Adrenal gland (tissue), 12 donors: ENCODE data around the gene NSRP1. TPM values are rescaled to one million over a fixed set of nuclear protein-coding genes. Genes with fewer than 3 reads are reported as not detected.

Experiments
- DNase-seq, 7 donors: peaks; one replicate each; pipeline ENCODE4 v3.0.0-alpha.2; 2019 to 2020
- H3K27ac ChIP-seq, 5 donors: fragments of 200-600 bp; sonication (generic) in 4 of 5; 1 replicate in 3 of 5; 2 replicates in 2 of 5; pipeline versions ENCODE4 v1.5.1 to v1.8.0; 2016 to 2020; ENCODE audit warnings: mild to moderate bottlenecking in 1 of 5
- H3K27me3 ChIP-seq: fragments of 200-600 bp; 2 replicates; pipeline ENCODE4 v1.8.0; 2021
- H3K36me3 ChIP-seq, 2 donors: fragments of 200-600 bp; replicated peaks in 1 of 2; 1 replicate in 1 of 2; 2 replicates in 1 of 2; pipeline versions ENCODE4 v1.5.1 to v1.8.0; 2018 to 2022
- H3K4me1 ChIP-seq, 2 donors: fragments of 200-600 bp; replicated peaks in 1 of 2; 1 replicate in 1 of 2; 2 replicates in 1 of 2; pipeline versions ENCODE4 v1.5.1 to v1.8.0; 2018 to 2021
- H3K4me3 ChIP-seq, 4 donors: fragments of 200-600 bp; sonication (generic) in 3 of 4; one replicate each; pipeline ENCODE4 v1.5.1; 2016 to 2018
- H3K9me3 ChIP-seq, 3 donors: fragments of 200-600 bp; sonication (generic) in 1 of 3; replicated peaks in 1 of 3; 1 replicate in 2 of 3; 2 replicates in 1 of 3; pipeline versions ENCODE4 v1.5.1 to v1.8.0; 2016 to 2021
- POLR2A ChIP-seq, 2 donors: fragments of 450-650 bp; IDR thresholded peaks; one replicate each; pipeline ENCODE4 v1.6.1; 2017; ENCODE audit warnings: antibody characterized with exemption in 2 of 2, mild to moderate bottlenecking in 2 of 2, moderate library complexity in 1 of 2
- WGBS, 4 donors: extraction: QIAGEN DNeasy Blood & Tissue Kit in 2 of 4; methylation state at CpG; one replicate each; pipeline versions ENCODE4 v1.1.5 to v1.1.7; 2013 to 2017; 5-methylcytosine and 5-hydroxymethylcytosine counted together
- intact Hi-C, 2 donors: fragments of 100-400 bp; cut with DNase I; formaldehyde crosslinking; loops; one replicate each; pipeline versions ENCODE4 v1.14.1 to v1.15.0; 2022 to 2023
- polyA plus RNA-seq, 3 donors: library from polyadenylated mRNA; stranded (reverse); fragments of 200-250 nt in 2 of 3; fragments of 350-450 nt in 1 of 3; fragmentation: Illumina TruSeq in 1 of 3; extraction: RNeasy Lipid Tissue Mini Kit (QIAGEN cat#74804) in 1 of 3; gene quantifications; one replicate each; pipeline ENCODE4 v1.2.3, GENCODE V29; 2013 to 2014
- total RNA-seq, 9 donors: library from RNA; depleted of rRNA in 4 of 9; stranded (reverse); fragments of >200 nt in 4 of 9; fragments of 120-200 nt in 1 of 9; fragmentation: NEBNext Ultra II Directional in 1 of 9; extraction: Animal tissue kit (Norgen Biotek cat#: 25700) in 1 of 9; gene quantifications; one replicate each; pipeline versions ENCODE4 v1.1.0 to v1.2.4, GENCODE V29; 2013 to 2023
- TF ChIP-seq, protein P1 (sequence below), 6 experiments: fragments of 450-650 bp in 4 of 6; fragments of 200-600 bp in 2 of 6; sonication (generic) in 1 of 6; IDR thresholded peaks; 1 replicate in 5 of 6; 2 replicates in 1 of 6; pipeline versions ENCODE4 v1.5.1 to v1.8.0; 2016 to 2021; ENCODE audit warnings: antibody characterized with exemption in 6 of 6, mild to moderate bottlenecking in 2 of 6, moderate library complexity in 1 of 6
- donor health status: healthy with polysubstance abuse.
- donor health status: Bipolar disorder and iron deficiency.
- donor health status: DM: yes; HTN: yes; CAD: no.
- donor health status: DM: no; HTN: no; CAD: no.
- donor health status: DM: no; HTN: no; CAD: no.
- donor health status: DM: yes; HTN: yes; CAD: no.

Gene NSRP1
- total and polyA plus RNA-seq, 12 donors = 8.9 to 63.6 (median 22.1) TPM

DNA sequence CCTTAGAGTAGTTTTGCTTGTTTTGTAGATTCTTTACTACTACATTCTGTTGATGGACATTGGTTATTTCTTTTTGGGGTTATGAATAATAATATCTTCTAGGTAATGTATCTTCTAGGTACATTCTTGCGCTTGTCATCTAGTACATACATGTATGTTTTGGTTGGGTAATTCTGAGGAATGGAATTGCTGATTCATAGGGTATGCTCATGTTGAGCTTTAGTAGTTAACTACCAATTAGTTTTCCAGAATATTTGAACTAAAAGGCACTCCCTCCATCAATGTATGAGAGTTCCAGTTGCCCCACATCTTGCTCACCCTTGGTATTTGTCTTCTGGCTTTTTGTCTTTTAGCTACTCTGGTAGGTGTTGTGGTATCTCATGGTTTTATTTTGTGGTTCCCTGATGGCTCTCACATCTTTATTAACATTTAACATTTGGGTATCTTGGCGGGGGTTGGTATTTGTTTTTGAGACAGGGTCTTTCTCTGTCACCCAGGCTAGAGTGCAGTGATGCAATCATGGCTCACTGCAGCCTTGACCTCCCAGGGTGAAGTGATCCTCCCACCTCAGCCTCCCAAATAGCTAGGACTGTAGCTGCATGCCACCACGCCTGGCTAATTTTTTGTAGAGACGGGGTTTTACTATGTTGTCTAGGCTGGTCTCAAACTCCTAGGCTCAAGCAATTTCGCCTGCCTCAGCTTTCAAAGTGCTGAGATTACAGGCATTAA, 71.8 kb downstream of the NSRP1 start:
- H3K27me3 ChIP-seq = no peaks in the 10 kb centered on the region
- H3K4me3 ChIP-seq = no peak overlapping the region
- no peaks in the 10 kb centered on the region for H3K9me3 ChIP-seq
- peaks cover 0 to 28% of the 10 kb centered on the region in 2 donors for H3K36me3 ChIP-seq
- TF ChIP-seq, protein P1, sequence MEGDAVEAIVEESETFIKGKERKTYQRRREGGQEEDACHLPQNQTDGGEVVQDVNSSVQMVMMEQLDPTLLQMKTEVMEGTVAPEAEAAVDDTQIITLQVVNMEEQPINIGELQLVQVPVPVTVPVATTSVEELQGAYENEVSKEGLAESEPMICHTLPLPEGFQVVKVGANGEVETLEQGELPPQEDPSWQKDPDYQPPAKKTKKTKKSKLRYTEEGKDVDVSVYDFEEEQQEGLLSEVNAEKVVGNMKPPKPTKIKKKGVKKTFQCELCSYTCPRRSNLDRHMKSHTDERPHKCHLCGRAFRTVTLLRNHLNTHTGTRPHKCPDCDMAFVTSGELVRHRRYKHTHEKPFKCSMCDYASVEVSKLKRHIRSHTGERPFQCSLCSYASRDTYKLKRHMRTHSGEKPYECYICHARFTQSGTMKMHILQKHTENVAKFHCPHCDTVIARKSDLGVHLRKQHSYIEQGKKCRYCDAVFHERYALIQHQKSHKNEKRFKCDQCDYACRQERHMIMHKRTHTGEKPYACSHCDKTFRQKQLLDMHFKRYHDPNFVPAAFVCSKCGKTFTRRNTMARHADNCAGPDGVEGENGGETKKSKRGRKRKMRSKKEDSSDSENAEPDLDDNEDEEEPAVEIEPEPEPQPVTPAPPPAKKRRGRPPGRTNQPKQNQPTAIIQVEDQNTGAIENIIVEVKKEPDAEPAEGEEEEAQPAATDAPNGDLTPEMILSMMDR (IDR thresholded peaks at IDR 0.05) = no peak
- no peak for TF ChIP-seq POLR2A (IDR thresholded peaks at IDR 0.05)
- intact Hi-C loops = no loop called here
- no peak overlapping the region for H3K27ac ChIP-seq
- H3K4me1 ChIP-seq = peaks cover 0 to 5% of the 10 kb centered on the region in 2 donors
- 97 to 98% (median 98%) methylated on average over 5 of the region's 5 CpGs for WGBS, 4 donors
- no peak for DNase-seq

DNA sequence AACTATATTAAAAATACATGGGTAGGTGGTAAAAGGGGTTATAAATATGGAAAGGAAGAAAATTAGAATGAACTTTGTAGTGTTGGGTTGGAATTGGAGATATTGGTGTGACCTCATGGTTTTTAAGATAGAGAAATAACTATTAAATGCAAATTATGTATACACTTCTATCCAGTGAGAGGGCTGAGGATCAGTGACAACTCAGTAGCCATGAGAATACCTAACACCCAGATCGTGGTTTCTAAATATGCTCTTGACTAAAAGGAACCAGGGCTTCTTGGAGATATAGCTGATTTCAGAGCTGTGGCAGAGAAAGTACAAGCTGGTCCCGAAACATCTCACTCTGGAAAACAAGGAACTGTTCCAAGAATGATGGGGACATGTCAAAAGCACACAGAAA, 74.5 kb downstream of the NSRP1 start:
- peaks cover 0 to 5% of the 10 kb centered on the region in 2 donors for H3K4me1 ChIP-seq
- no peak for DNase-seq
- H3K4me3 ChIP-seq = no peak overlapping the region
- no peak overlapping the region for H3K27ac ChIP-seq
- no peak for TF ChIP-seq POLR2A (IDR thresholded peaks at IDR 0.05)
- TF ChIP-seq, protein P1 (IDR thresholded peaks at IDR 0.05) = no peak
- WGBS, 4 donors = 74 to 87% (median 78%) methylated on average over 2 of the region's 2 CpGs
- intact Hi-C loops = no loop called here
- H3K36me3 ChIP-seq = peaks cover 0 to 7% of the 10 kb centered on the region in 2 donors
- no peaks in the 10 kb centered on the region for H3K9me3 ChIP-seq
- H3K27me3 ChIP-seq = no peaks in the 10 kb centered on the region

DNA sequence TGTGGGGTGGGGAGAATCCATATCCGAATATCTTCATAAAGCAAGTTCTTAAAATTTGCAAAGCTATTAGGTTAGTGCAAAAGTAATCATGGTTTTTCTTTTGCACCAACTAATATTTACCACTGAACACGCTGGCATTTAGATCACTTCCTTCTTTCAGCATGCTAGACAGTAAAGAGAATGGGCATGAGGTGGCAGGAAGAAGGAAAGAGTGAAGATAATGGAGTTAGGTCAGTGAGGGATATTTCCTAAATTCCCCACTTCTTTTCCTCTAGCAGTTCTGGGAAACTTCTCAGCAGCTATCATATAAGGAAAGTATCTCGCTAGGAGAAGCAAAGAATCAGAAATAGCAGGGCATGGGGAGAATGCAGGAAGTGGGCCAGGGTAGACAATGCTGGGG, 79.9 kb downstream of the NSRP1 start:
- Histone ChIP-seq H3K4me1 (peaks cover 0 to 5% of the 10 kb centered on the region in 2 donors), H3K36me3 (no peaks in the 10 kb centered on the region), H3K27me3 (no peaks in the 10 kb centered on the region), H3K9me3 (no peaks in the 10 kb centered on the region), H3K4me3 (no peak overlapping the region), H3K27ac (no peak overlapping the region)
- TF ChIP-seq, protein P1 (IDR thresholded peaks at IDR 0.05) = no peak
- no peak for TF ChIP-seq POLR2A (IDR thresholded peaks at IDR 0.05)
- WGBS, 4 donors = 71 to 87% (median 78%) methylated on average over 3 of the region's 3 CpGs
- no peak for DNase-seq
- intact Hi-C loops = no loop called here

DNA sequence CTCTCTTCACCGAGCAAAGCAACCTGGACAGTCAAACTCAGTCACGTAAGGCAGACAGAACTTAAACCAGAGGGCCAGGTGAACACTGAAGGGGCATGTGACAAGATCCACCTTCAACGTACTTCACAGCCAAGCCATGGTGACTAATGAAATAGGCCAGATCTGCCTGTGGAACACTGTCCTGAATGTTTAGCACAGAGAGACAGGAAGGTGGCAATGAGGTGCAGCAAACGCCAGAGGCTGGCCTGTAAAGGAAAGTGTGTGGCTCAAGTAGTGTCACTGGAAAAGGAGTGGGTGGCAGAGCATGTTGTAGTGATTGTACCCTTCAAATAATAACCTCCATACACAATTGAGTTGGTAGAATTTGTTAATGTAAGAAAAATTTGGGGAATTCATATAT, 80.8 kb downstream of the NSRP1 start:
- Histone ChIP-seq H3K27me3 (no peaks in the 10 kb centered on the region), H3K27ac (no peak overlapping the region), H3K36me3 (no peaks in the 10 kb centered on the region), H3K9me3 (no peaks in the 10 kb centered on the region), H3K4me1 (peaks cover 0 to 2% of the 10 kb centered on the region in 2 donors), H3K4me3 (no peak overlapping the region)
- 82 to 91% (median 85%) methylated on average over 4 of the region's 4 CpGs for WGBS, 4 donors
- DNase-seq = peak in 1 of 7 donors; percentile 41
- intact Hi-C loops = no loop called here
- no peak for TF ChIP-seq POLR2A (IDR thresholded peaks at IDR 0.05)
- TF ChIP-seq, protein P1 (IDR thresholded peaks at IDR 0.05) = no peak
